ENCODE results near the gene LRP1.

DNA sequence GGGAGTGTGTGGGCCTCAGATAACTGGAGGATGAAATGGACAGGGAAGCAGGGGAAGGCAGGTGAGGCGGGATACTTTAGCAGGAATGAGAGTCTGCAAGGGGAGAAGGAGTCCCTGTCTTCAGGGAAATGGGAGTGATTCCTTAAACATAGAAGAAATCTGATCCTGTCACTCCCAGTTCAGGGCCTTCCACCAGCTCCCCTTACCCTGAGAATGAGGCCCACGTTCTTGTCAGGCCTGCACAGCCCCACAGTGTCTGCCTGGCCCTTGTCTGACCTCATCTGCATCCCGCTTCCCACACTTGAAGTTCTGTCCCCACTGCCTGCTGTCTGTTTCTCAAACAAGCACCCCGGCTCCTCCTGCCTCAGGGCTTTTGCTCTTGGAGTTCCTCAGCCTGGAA lies 31.8 kb downstream of the LRP1 start:
- TF ChIP-seq, protein P1, sequence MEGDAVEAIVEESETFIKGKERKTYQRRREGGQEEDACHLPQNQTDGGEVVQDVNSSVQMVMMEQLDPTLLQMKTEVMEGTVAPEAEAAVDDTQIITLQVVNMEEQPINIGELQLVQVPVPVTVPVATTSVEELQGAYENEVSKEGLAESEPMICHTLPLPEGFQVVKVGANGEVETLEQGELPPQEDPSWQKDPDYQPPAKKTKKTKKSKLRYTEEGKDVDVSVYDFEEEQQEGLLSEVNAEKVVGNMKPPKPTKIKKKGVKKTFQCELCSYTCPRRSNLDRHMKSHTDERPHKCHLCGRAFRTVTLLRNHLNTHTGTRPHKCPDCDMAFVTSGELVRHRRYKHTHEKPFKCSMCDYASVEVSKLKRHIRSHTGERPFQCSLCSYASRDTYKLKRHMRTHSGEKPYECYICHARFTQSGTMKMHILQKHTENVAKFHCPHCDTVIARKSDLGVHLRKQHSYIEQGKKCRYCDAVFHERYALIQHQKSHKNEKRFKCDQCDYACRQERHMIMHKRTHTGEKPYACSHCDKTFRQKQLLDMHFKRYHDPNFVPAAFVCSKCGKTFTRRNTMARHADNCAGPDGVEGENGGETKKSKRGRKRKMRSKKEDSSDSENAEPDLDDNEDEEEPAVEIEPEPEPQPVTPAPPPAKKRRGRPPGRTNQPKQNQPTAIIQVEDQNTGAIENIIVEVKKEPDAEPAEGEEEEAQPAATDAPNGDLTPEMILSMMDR (IDR thresholded peaks at IDR 0.05), result no peak
- TF ChIP-seq, protein P2, sequence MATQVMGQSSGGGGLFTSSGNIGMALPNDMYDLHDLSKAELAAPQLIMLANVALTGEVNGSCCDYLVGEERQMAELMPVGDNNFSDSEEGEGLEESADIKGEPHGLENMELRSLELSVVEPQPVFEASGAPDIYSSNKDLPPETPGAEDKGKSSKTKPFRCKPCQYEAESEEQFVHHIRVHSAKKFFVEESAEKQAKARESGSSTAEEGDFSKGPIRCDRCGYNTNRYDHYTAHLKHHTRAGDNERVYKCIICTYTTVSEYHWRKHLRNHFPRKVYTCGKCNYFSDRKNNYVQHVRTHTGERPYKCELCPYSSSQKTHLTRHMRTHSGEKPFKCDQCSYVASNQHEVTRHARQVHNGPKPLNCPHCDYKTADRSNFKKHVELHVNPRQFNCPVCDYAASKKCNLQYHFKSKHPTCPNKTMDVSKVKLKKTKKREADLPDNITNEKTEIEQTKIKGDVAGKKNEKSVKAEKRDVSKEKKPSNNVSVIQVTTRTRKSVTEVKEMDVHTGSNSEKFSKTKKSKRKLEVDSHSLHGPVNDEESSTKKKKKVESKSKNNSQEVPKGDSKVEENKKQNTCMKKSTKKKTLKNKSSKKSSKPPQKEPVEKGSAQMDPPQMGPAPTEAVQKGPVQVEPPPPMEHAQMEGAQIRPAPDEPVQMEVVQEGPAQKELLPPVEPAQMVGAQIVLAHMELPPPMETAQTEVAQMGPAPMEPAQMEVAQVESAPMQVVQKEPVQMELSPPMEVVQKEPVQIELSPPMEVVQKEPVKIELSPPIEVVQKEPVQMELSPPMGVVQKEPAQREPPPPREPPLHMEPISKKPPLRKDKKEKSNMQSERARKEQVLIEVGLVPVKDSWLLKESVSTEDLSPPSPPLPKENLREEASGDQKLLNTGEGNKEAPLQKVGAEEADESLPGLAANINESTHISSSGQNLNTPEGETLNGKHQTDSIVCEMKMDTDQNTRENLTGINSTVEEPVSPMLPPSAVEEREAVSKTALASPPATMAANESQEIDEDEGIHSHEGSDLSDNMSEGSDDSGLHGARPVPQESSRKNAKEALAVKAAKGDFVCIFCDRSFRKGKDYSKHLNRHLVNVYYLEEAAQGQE (IDR thresholded peaks at IDR 0.05; ENCODE audit: insufficient read depth in 1 of 2, low read depth in 2 of 2, low read length in 1 of 2), result no peak
